Measurements from ENCODE around the gene NTM. TPM values are rescaled to one million over a fixed set of nuclear protein-coding genes. Genes with fewer than 3 reads are reported as not detected.

The NTM gene
- total and polyA plus RNA-seq, 8 donors, result 0.04 to 4.4 (median 0.50) TPM

- Histone ChIP-seq H3K4me3 (no peak overlapping the region), H3K9me3 (no peaks in the 10 kb centered on the region), H3K27ac (no peak overlapping the region), H3K4me1 (no peaks in the 10 kb centered on the region), H3K27me3 (no peaks in the 10 kb centered on the region), H3K36me3 (no peaks in the 10 kb centered on the region)
- DNase-seq, result no peak
- WGBS, 2 donors, result 79 to 82% methylated on average over 6 of the region's 6 CpGs
- no peak for ATAC-seq
- no peak for FAIRE-seq
- intact Hi-C loops (cut with DNase I), result loop anchor here in 1 of 3 donors (10.0 kb wide), 1 partner anchor 254 kb away; no protein-coding TSS in a partner anchor
- TF ChIP-seq CTCF (IDR thresholded peaks at IDR 0.05), result no peak
Observed at GRCh38 chr11:131880976-131881375, 510.6 kb downstream of the NTM start.

DNA sequence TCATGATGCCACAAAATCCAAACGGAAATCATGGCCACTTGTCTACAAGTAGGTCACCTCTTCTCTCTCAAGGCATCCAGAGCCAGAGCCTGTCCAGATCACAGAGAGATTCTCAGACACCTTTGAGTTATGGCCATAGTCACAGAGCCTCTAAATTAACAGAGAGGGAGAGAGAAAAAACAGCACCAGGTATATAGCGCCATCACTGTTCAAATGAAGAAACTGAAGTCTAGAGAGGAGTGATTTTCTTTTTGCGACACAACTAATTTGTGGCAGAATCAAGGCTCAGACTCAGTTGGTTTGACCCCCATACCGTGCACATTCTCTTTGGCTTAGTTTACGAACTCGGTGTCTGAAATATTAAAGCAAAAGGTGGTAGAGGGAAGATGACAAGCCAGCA lies 512.9 kb downstream of the NTM start:
- H3K9me3 ChIP-seq, result no peaks in the 10 kb centered on the region
- H3K4me3 ChIP-seq, result no peak overlapping the region
- H3K4me1 ChIP-seq, result no peaks in the 10 kb centered on the region
- no peak for TF ChIP-seq CTCF (IDR thresholded peaks at IDR 0.05)
- intact Hi-C loops (cut with DNase I), result loop anchor here in 1 of 3 donors (10.0 kb wide), 1 partner anchor 251 kb away; no protein-coding TSS in a partner anchor
- FAIRE-seq (no peak), ATAC-seq (no peak), DNase-seq (no peak)
- no peak overlapping the region for H3K27ac ChIP-seq
- WGBS, 2 donors, result 75 to 86% methylated on average over 6 of the region's 6 CpGs
- peaks cover 0 to 6% (median 0%) of the 10 kb centered on the region in 4 donors for H3K27me3 ChIP-seq
- no peaks in the 10 kb centered on the region for H3K36me3 ChIP-seq

GRCh38 chr11:131884461-131885073 lies 514.2 kb downstream of the NTM start:
- WGBS, 2 donors, result 30 to 31% methylated on average over 8 of the region's 8 CpGs
- peaks cover 0 to 6% (median 0%) of the 10 kb centered on the region in 4 donors for H3K27me3 ChIP-seq
- H3K4me1 ChIP-seq, result no peaks in the 10 kb centered on the region
- intact Hi-C loops (cut with DNase I), result loop anchor here in 1 of 3 donors (10.0 kb wide), 1 partner anchor 250 kb away; no protein-coding TSS in a partner anchor
- no peaks in the 10 kb centered on the region for H3K9me3 ChIP-seq
- DNase-seq, result no peak
- no peaks in the 10 kb centered on the region for H3K36me3 ChIP-seq
- no peak for TF ChIP-seq CTCF (IDR thresholded peaks at IDR 0.05)
- no peak for FAIRE-seq
- peak in 2 of 4 donors; percentile 19 to 51 for ATAC-seq
- H3K27ac ChIP-seq, result no peak overlapping the region
- H3K4me3 ChIP-seq, result no peak overlapping the region

GRCh38 chr11:131885431-131885830 lies 515.0 kb downstream of the NTM start:
- FAIRE-seq, result no peak
- WGBS, 2 donors, result 62 to 64% methylated on average over 7 of the region's 7 CpGs

More at GRCh38 chr11:131885431-131885830, 515.0 kb downstream of the NTM start:
- Histone ChIP-seq H3K27me3 (peaks cover 0 to 6% (median 0%) of the 10 kb centered on the region in 4 donors), H3K27ac (no peak overlapping the region), H3K4me1 (no peaks in the 10 kb centered on the region), H3K9me3 (no peaks in the 10 kb centered on the region), H3K36me3 (no peaks in the 10 kb centered on the region), H3K4me3 (no peak overlapping the region)
- ATAC-seq, result no peak
- intact Hi-C loops (cut with DNase I), result loop anchor here in 1 of 3 donors (10.0 kb wide), 1 partner anchor 249 kb away; no protein-coding TSS in a partner anchor
- no peak for TF ChIP-seq CTCF (IDR thresholded peaks at IDR 0.05)
- DNase-seq, result no peak
